Heart right ventricle (tissue), 16 donors: Measurements from ENCODE around the gene TDRD15. TPM values are rescaled to one million over a fixed set of nuclear protein-coding genes. Genes with fewer than 3 reads are reported as not detected.

Experiments
- ATAC-seq, 8 donors: fragments of 200-7000 bp; cut with Tn5 transposase; one replicate each; pipeline ENCODE4 v1.9.1; 2020; ENCODE audit warnings: mild to moderate bottlenecking in 8 of 8, moderate library complexity in 8 of 8, moderate number of reproducible peaks in 1 of 8
- DNase-seq, 2 donors: peaks; one replicate each; pipeline ENCODE4 v3.0.0-alpha.2; 2020
- H3K27ac ChIP-seq, 10 donors: fragments of 200-600 bp; sonication (generic) in 2 of 10; one replicate each; pipeline versions ENCODE4 v1.5.0 to v1.8.0; 2020 to 2022; ENCODE audit warnings: mild to moderate bottlenecking in 3 of 10
- H3K27me3 ChIP-seq, 7 donors: fragments of 200-600 bp; one replicate each; pipeline ENCODE4 v1.8.0; 2021 to 2022; ENCODE audit warnings: mild to moderate bottlenecking in 2 of 7
- H3K36me3 ChIP-seq, 9 donors: fragments of 200-600 bp; sonication (generic) in 1 of 9; one replicate each; pipeline versions ENCODE4 v1.5.0 to v1.8.0; 2020 to 2022; ENCODE audit warnings: mild to moderate bottlenecking in 2 of 9
- H3K4me1 ChIP-seq, 9 donors: fragments of 200-600 bp; sonication (generic) in 1 of 9; one replicate each; pipeline versions ENCODE4 v1.5.0 to v1.8.0; 2020 to 2022; ENCODE audit warnings: mild to moderate bottlenecking in 4 of 9
- H3K4me3 ChIP-seq, 10 donors: fragments of 200-600 bp; sonication (generic) in 2 of 10; one replicate each; pipeline versions ENCODE4 v1.5.0 to v1.8.0; 2020 to 2022; ENCODE audit warnings: mild to moderate bottlenecking in 7 of 10, moderate library complexity in 2 of 10
- H3K9me3 ChIP-seq, 11 donors: fragments of 200-600 bp in 10 of 11; sonication (generic) in 2 of 11; one replicate each; pipeline versions ENCODE4 v1.5.0 to v1.8.0; 2013 to 2022; ENCODE audit warnings: mild to moderate bottlenecking in 2 of 11, control low read depth in 1 of 11, moderate library complexity in 1 of 11
- WGBS, 2 donors: extraction: QIAGEN DNeasy Blood & Tissue Kit; methylation state at CpG; one replicate each; pipeline ENCODE4 v1.1.7; 2013; ENCODE audit warnings: inconsistent platforms in 1 of 2; 5-methylcytosine and 5-hydroxymethylcytosine counted together
- intact Hi-C, 10 donors: fragments of 100-400 bp; cut with DNase I; formaldehyde crosslinking; loops; one replicate each; pipeline versions ENCODE4 v1.11.1 to v1.14.2; 2022
- polyA plus RNA-seq, 2 donors: library from polyadenylated mRNA; stranded (reverse); fragments of 200-250 nt; gene quantifications; one replicate each; pipeline ENCODE4 v1.2.3, GENCODE V29; 2013
- total RNA-seq, 10 donors: library from RNA; stranded (reverse); fragmentation: NEBNext Ultra II Directional in 3 of 10; extraction: Animal tissue kit (Norgen Biotek cat#: 25700) in 3 of 10; gene quantifications; one replicate each; pipeline versions ENCODE4 v1.2.1 to v1.2.4, GENCODE V29; 2021 to 2023
- TF ChIP-seq, protein P1 (sequence below), 9 donors: fragments of 200-600 bp; sonication (generic) in 2 of 9; IDR thresholded peaks; one replicate each; pipeline versions ENCODE4 v1.5.0 to v1.8.0; 2021 to 2022; ENCODE audit warnings: antibody characterized with exemption in 9 of 9, mild to moderate bottlenecking in 5 of 9, moderate library complexity in 1 of 9
- donor health status: Arrhythmogenic right ventricular cardiomyopathy.
- donor health status: ischemic (EF 13 %, LVEDD 7.1; RV severe dilation, severe dysfunction).
- donor health status: healthy with polysubstance abuse.
- donor health status: DM: no; HTN: yes; CAD: no.
- donor health status: DM: no; HTN: no; CAD: no.
- donor health status: ischemic (EF 25% LVEDD 6.9; RV normal size, moderate dysfunction).
- donor health status: ischemic (EF 25% LVEDD 5.7; RV mildly dilated, moderate dysfunction).
- donor health status: healthy.
- donor health status: DM: yes; HTN: yes; CAD: no.
- donor health status: Ischemic cardiomyopathy.
- donor health status: ischemic (EF 35%, LVEDD 5.7; RV mildly dilated, moderate dysfunction).
- donor health status: nonischemic (EF 11% LVEDD 7.7; RV severe dilation, severe dysfunction).
- donor health status: DM: yes; HTN: yes; CAD: no.
- donor health status: PGD.
- donor health status: ischemic (EF 29% LVEDD 5.4; RV normal size, mild dysfunction).
- donor health status: nonischemic (EF 23%, LVEDD 6.1; RV moderate dilation, normal function).

The TDRD15 gene
- total and polyA plus RNA-seq, 12 donors, result not detected

GRCh38 chr2:21191535-21191934, 67.8 kb downstream of the TDRD15 start:
- no peaks in the 10 kb centered on the region for H3K9me3 ChIP-seq
- H3K4me3 ChIP-seq, result no peak overlapping the region
- no peaks in the 10 kb centered on the region for H3K27me3 ChIP-seq
- no peak overlapping the region for H3K27ac ChIP-seq
- intact Hi-C loops, result no loop called here
- H3K36me3 ChIP-seq, result no peaks in the 10 kb centered on the region
- no peak for ATAC-seq
- H3K4me1 ChIP-seq, result no peaks in the 10 kb centered on the region
- DNase-seq, result no peak
- WGBS, 2 donors, result 92 to 93% methylated on average over 2 of the region's 2 CpGs
- TF ChIP-seq, protein P1, sequence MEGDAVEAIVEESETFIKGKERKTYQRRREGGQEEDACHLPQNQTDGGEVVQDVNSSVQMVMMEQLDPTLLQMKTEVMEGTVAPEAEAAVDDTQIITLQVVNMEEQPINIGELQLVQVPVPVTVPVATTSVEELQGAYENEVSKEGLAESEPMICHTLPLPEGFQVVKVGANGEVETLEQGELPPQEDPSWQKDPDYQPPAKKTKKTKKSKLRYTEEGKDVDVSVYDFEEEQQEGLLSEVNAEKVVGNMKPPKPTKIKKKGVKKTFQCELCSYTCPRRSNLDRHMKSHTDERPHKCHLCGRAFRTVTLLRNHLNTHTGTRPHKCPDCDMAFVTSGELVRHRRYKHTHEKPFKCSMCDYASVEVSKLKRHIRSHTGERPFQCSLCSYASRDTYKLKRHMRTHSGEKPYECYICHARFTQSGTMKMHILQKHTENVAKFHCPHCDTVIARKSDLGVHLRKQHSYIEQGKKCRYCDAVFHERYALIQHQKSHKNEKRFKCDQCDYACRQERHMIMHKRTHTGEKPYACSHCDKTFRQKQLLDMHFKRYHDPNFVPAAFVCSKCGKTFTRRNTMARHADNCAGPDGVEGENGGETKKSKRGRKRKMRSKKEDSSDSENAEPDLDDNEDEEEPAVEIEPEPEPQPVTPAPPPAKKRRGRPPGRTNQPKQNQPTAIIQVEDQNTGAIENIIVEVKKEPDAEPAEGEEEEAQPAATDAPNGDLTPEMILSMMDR (IDR thresholded peaks at IDR 0.05), result no peak

Other genes with a start within 250 kb of the TDRD15 start
- 10 to 100 TPM in 4 of 10 donors, 1 to 10 TPM in 6; 5.1 to 45.4 (median 9.1) TPM for gene APOB, start 79.9 kb upstream of the TDRD15 start, total RNA-seq
- 1 to 10 TPM in 1 of 2 donors, under 1 TPM in 1; 0.22 to 2.0 TPM for gene APOB, start 79.9 kb upstream of the TDRD15 start, polyA plus RNA-seq